HEK293 (cell line): ENCODE data around the gene MSMO1.

Experiments
- HOXD13 ChIP-seq: sonication (generic); formaldehyde crosslinking; IDR thresholded peaks from 2 replicates; pipeline ENCODE4 v1.8.0; 2022; ENCODE audit warnings: missing genetic modification reagents, borderline replicate concordance
- MZF1 ChIP-seq: fragments of 450-650 bp; formaldehyde crosslinking; IDR thresholded peaks from 2 replicates; pipeline ENCODE4 v1.5.1; 2017; ENCODE audit warnings: missing biosample characterization, missing genetic modification characterization, borderline replicate concordance
- PRDM6 ChIP-seq: fragments of 450-650 bp; formaldehyde crosslinking; IDR thresholded peaks from 2 replicates; pipeline ENCODE4 v1.5.1; 2017; ENCODE audit warnings: missing biosample characterization, missing genetic modification characterization
- SETDB1 ChIP-seq: IDR thresholded peaks from one replicate; pipeline ENCODE4 v1.6.1; 2017; ENCODE audit warnings: mild to moderate bottlenecking, low read length, moderate library complexity, mixed read lengths; ENCODE audit not compliant: insufficient read length
- SP7 ChIP-seq: fragments of 450-650 bp; formaldehyde crosslinking; IDR thresholded peaks from 2 replicates; pipeline ENCODE4 v1.5.1; 2016; ENCODE audit warnings: missing biosample characterization, missing genetic modification characterization
- ZBTB1 ChIP-seq: fragments of 450-650 bp; formaldehyde crosslinking; IDR thresholded peaks from 2 replicates; pipeline ENCODE4 v1.5.1; 2016; ENCODE audit warnings: missing biosample characterization, missing genetic modification characterization
- ZBTB20 ChIP-seq: fragments of 450-650 bp; formaldehyde crosslinking; IDR thresholded peaks from 2 replicates; pipeline ENCODE4 v1.5.1; 2016; ENCODE audit warnings: missing biosample characterization, missing genetic modification characterization
- ZFP69B ChIP-seq: fragments of 450-650 bp; formaldehyde crosslinking; IDR thresholded peaks from 2 replicates; pipeline ENCODE4 v1.5.1; 2016; ENCODE audit warnings: missing biosample characterization, missing genetic modification characterization
- ZNF140 ChIP-seq: fragments of 450-650 bp; formaldehyde crosslinking; IDR thresholded peaks from 2 replicates; pipeline ENCODE4 v1.5.1; 2016; ENCODE audit warnings: missing biosample characterization, missing genetic modification characterization
- ZNF18 ChIP-seq: fragments of 450-650 bp; formaldehyde crosslinking; IDR thresholded peaks from 2 replicates; pipeline ENCODE4 v1.5.1; 2016; ENCODE audit warnings: missing biosample characterization, missing genetic modification characterization
- ZNF214 ChIP-seq: fragments of 450-650 bp; formaldehyde crosslinking; IDR thresholded peaks from 2 replicates; pipeline ENCODE4 v1.5.1; 2017; ENCODE audit warnings: missing biosample characterization, mild to moderate bottlenecking, missing genetic modification characterization, borderline replicate concordance
- ZNF350 ChIP-seq: fragments of 450-650 bp; formaldehyde crosslinking; IDR thresholded peaks from 2 replicates; pipeline ENCODE4 v1.5.0; 2017; ENCODE audit warnings: missing biosample characterization, mild to moderate bottlenecking, missing genetic modification characterization
- ZNF518A ChIP-seq: fragments of 450-650 bp; formaldehyde crosslinking; conservative IDR thresholded peaks from 2 replicates; pipeline ENCODE4 v1.5.1; 2016; ENCODE audit warnings: low read depth, missing biosample characterization, missing genetic modification characterization
- ZNF548 ChIP-seq: fragments of 450-650 bp; formaldehyde crosslinking; IDR thresholded peaks from 2 replicates; pipeline ENCODE4 v1.5.1; 2016; ENCODE audit warnings: missing biosample characterization, missing genetic modification characterization
- ZNF600 ChIP-seq: fragments of 450-650 bp; formaldehyde crosslinking; IDR thresholded peaks from 2 replicates; pipeline ENCODE4 v1.5.1; 2016; ENCODE audit warnings: missing biosample characterization, missing genetic modification characterization
- ZNF624 ChIP-seq: fragments of 450-650 bp; formaldehyde crosslinking; IDR thresholded peaks from 2 replicates; pipeline ENCODE4 v1.5.1; 2017; ENCODE audit warnings: missing biosample characterization, missing genetic modification characterization
- ZNF629 ChIP-seq: fragments of 450-650 bp; formaldehyde crosslinking; IDR thresholded peaks from 2 replicates; pipeline ENCODE4 v1.5.1; 2017; ENCODE audit warnings: missing biosample characterization, missing genetic modification characterization
- ZNF670 ChIP-seq: fragments of 450-650 bp; formaldehyde crosslinking; IDR thresholded peaks from 2 replicates; pipeline ENCODE4 v1.5.1; 2016; ENCODE audit warnings: missing biosample characterization, missing genetic modification characterization, low read depth
- ZNF677 ChIP-seq: fragments of 450-650 bp; IDR thresholded peaks from 2 replicates; pipeline ENCODE4 v1.5.0; 2018; ENCODE audit warnings: missing biosample characterization, mild to moderate bottlenecking, missing genetic modification characterization, moderate library complexity
- ZNF707 ChIP-seq: fragments of 450-650 bp; formaldehyde crosslinking; IDR thresholded peaks from 2 replicates; pipeline ENCODE4 v1.5.1; 2016; ENCODE audit warnings: missing biosample characterization, missing genetic modification characterization
- TF ChIP-seq, protein P1 (sequence below): fragments of 450-650 bp; formaldehyde crosslinking; IDR thresholded peaks from 2 replicates; pipeline ENCODE4 v1.5.1; 2016; ENCODE audit warnings: missing biosample characterization, missing genetic modification characterization
- TF ChIP-seq, protein P2 (sequence below): fragments of 450-650 bp; formaldehyde crosslinking; IDR thresholded peaks from 2 replicates; pipeline ENCODE4 v1.5.1; 2016; ENCODE audit warnings: missing biosample characterization, missing genetic modification characterization
- TF ChIP-seq, protein P3 (sequence below): fragments of 450-650 bp; formaldehyde crosslinking; IDR thresholded peaks from 2 replicates; pipeline ENCODE4 v1.5.1; 2016; ENCODE audit warnings: missing biosample characterization, missing genetic modification characterization

Gene MSMO1

DNA sequence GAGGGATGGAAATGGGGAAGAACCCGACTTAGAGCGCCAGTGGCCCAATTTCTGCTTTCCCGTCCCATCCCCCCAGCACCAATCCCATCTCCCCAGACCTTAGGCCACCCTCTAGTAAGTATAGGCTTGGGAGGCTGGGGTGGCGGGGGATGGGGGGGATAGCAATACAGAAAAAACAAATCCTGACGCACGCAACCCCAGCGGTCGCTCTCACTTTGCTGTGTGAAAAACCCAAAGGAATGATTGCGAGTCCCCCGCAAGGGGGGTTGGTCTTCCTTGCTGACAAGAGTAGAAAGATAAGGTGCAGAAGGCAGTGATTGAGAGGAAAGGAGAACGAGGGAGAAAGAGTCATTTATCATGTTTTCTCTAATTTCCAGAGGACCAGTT lies 52.2 kb downstream of the MSMO1 start (continued):
- TF ChIP-seq ZNF518A (no peak), ZNF677 (tag by site-specific recombination) (no peak), HOXD13 (CRISPR knock-in tag) (no peak), SP7 (tag by site-specific recombination) (0 out of 2 replicates have a peak, but pooled peaks have one; percentile 41), ZBTB1 (tag by site-specific recombination) (no peak), ZBTB20 (tag by site-specific recombination) (no peak; the same call in 1 of the 2 replicates), ZNF707 (tag by site-specific recombination) (no peak), ZNF670 (tag by site-specific recombination) (no peak), ZNF18 (tag by site-specific recombination) (0 out of 2 replicates have a peak, but pooled peaks have one; percentile 10), ZNF214 (tag by site-specific recombination) (no peak), ZNF624 (tag by site-specific recombination) (no peak), ZFP69B (tag by site-specific recombination) (no peak), SETDB1 (no peak), ZNF629 (tag by site-specific recombination) (0 out of 2 replicates have a peak, but pooled peaks have one; percentile 35), ZNF350 (no peak), ZNF600 (no peak), MZF1 (tag by site-specific recombination) (0 out of 2 replicates have a peak, but pooled peaks have one; percentile 33), ZNF548 (tag by site-specific recombination) (no peak), ZNF140 (tag by site-specific recombination) (no peak), PRDM6 (tag by site-specific recombination) (peak; percentile 65)
- TF ChIP-seq, protein P1, sequence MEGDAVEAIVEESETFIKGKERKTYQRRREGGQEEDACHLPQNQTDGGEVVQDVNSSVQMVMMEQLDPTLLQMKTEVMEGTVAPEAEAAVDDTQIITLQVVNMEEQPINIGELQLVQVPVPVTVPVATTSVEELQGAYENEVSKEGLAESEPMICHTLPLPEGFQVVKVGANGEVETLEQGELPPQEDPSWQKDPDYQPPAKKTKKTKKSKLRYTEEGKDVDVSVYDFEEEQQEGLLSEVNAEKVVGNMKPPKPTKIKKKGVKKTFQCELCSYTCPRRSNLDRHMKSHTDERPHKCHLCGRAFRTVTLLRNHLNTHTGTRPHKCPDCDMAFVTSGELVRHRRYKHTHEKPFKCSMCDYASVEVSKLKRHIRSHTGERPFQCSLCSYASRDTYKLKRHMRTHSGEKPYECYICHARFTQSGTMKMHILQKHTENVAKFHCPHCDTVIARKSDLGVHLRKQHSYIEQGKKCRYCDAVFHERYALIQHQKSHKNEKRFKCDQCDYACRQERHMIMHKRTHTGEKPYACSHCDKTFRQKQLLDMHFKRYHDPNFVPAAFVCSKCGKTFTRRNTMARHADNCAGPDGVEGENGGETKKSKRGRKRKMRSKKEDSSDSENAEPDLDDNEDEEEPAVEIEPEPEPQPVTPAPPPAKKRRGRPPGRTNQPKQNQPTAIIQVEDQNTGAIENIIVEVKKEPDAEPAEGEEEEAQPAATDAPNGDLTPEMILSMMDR: no peak
- TF ChIP-seq, protein P2, sequence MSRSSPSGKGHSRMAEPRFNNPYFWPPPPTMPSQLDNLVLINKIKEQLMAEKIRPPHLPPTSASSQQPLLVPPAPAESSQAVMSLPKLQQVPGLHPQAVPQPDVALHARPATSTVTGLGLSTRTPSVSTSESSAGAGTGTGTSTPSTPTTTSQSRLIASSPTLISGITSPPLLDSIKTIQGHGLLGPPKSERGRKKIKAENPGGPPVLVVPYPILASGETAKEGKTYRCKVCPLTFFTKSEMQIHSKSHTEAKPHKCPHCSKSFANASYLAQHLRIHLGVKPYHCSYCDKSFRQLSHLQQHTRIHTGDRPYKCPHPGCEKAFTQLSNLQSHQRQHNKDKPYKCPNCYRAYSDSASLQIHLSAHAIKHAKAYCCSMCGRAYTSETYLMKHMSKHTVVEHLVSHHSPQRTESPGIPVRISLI (tag by site-specific recombination): no peak
- TF ChIP-seq, protein P3, sequence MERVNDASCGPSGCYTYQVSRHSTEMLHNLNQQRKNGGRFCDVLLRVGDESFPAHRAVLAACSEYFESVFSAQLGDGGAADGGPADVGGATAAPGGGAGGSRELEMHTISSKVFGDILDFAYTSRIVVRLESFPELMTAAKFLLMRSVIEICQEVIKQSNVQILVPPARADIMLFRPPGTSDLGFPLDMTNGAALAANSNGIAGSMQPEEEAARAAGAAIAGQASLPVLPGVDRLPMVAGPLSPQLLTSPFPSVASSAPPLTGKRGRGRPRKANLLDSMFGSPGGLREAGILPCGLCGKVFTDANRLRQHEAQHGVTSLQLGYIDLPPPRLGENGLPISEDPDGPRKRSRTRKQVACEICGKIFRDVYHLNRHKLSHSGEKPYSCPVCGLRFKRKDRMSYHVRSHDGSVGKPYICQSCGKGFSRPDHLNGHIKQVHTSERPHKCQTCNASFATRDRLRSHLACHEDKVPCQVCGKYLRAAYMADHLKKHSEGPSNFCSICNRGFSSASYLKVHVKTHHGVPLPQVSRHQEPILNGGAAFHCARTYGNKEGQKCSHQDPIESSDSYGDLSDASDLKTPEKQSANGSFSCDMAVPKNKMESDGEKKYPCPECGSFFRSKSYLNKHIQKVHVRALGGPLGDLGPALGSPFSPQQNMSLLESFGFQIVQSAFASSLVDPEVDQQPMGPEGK (tag by site-specific recombination): 0 out of 2 replicates have a peak, but pooled peaks have one; percentile 36
- TF ChIP-seq, all 188 proteins: peak for 11
